HUES6 (cell line): Measurements from ENCODE around the gene RGS12.

Experiments used
- H3K27ac ChIP-seq: 2 replicates; pipeline ENCODE4 v1.7.0; 2013; ENCODE audit warnings: low read depth, mild to moderate bottlenecking, low read length, inconsistent platforms
- H3K27me3 ChIP-seq: 2 replicates; pipeline ENCODE4 v1.6.1; 2013; ENCODE audit warnings: low read length; ENCODE audit not compliant: control insufficient read depth, insufficient read depth
- H3K36me3 ChIP-seq: 2 replicates; pipeline ENCODE4 v1.6.1; 2013; ENCODE audit warnings: low read length; ENCODE audit not compliant: control insufficient read depth, insufficient read depth
- H3K4me1 ChIP-seq: 2 replicates; pipeline ENCODE4 v1.6.1; 2013; ENCODE audit warnings: low read length; ENCODE audit not compliant: control insufficient read depth, insufficient read depth
- H3K4me3 ChIP-seq: 2 replicates; pipeline ENCODE4 v1.5.1; 2013; ENCODE audit warnings: low read depth, low read length
- H3K9ac ChIP-seq: one replicate; pipeline ENCODE4 v1.6.1; 2013; ENCODE audit warnings: mild to moderate bottlenecking, low read length
- H3K9me3 ChIP-seq: 2 replicates; pipeline ENCODE4 v1.6.1; 2013; ENCODE audit warnings: low read depth, low read length; ENCODE audit not compliant: control insufficient read depth, insufficient read depth

The RGS12 gene

DNA sequence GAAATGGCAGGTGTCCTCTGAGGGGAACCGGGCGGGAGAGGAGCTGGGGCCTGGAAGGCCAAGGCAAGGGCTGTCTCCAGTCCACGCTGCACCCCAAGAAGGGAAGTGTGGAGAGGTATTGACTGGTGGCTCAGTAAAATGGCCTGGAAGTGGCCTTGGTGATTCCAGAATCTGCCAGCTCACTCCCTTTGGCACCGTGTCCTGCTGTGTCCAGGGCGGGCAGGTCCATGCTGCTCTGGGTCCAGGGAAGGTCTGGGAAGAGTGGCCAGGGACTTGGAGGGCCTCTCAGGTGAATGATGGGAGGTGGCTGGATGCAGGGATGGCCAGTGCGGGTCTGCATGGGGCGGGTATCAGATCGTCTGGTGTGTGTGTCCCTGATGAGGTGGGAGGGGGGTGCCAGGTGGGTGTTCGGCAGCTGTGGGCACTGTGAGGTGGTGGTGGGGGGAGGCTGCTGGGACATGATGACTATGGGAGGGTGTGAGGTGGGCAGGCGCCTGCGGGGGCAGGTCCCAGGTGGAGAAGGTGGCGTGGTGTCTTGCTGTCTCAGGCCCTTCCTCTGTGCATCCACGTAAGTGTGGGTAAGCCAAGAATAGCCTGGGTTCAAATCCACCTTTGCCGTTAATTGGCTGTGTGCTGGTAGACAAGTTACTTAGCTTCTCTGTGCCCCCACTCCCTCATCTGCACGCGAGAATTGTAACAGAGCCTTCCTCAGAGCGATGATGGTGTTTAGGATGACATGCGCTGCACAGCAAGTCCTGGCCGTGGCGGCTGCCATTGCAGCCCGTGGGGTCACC is 17.7 kb downstream of the RGS12 start:
- Histone ChIP-seq H3K9ac (no peak overlapping the region), H3K4me3 (no peak overlapping the region), H3K9me3 (no peaks in the 10 kb centered on the region), H3K4me1 (peaks cover 6% of the 10 kb centered on the region), H3K27me3 (0 out of 2 replicates have a peak, but pooled peaks cover 2% of the 10 kb centered on the region), H3K27ac (no peak overlapping the region), H3K36me3 (no peaks in the 10 kb centered on the region)

DNA sequence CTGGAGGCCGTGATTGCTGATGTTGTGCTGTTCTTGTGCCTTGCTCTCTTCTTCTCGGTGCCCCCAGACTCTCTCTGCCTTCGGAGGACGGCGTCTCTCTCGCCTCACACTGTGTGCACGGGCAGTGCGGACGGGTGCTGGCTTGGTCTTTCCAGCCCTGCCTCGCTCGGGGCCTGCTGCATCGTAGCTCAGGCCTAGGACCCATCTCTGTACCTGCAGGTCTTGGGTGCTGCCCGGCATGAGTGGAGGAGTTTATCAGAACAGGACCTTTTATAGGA is 18.2 kb downstream of the RGS12 start:
- Histone ChIP-seq H3K27me3 (0 out of 2 replicates have a peak, but pooled peaks cover 2% of the 10 kb centered on the region), H3K9me3 (no peaks in the 10 kb centered on the region), H3K9ac (no peak overlapping the region), H3K4me1 (peaks cover 2% of the 10 kb centered on the region), H3K27ac (no peak overlapping the region), H3K36me3 (no peaks in the 10 kb centered on the region), H3K4me3 (no peak overlapping the region)

DNA sequence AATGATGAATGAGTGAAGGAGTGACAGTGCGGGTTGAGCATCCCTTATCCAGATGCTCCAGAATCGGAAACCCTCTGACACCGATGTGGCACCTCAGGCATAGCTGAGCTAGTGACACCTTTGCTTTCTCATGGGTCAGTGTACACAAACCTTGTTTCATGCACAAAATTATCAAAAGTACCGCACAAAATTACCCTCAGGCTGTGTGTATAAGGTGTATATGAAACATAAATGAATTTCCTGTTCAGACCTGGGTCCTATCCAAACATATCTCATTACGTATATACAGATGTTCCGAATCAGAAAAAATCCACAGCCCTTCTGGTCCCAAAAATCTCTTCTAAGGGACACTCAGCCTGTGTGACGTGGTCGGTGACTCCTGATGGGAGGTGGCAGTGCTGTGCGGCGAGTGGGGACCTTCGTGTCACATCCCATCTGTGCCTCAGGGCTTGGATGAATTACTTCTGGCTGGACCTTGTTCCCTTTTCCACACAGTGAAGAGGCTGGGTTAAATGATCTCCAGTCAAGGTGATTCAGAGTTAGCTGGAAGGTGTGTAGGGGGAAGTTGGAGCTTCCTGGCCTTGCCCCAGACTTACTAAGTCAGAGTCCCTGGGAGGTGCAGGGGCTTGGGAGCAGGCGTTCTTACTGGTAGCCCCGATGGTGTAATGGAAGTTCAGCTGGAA is 18.8 kb downstream of the RGS12 start:
- no peaks in the 10 kb centered on the region for H3K9me3 ChIP-seq

DNA sequence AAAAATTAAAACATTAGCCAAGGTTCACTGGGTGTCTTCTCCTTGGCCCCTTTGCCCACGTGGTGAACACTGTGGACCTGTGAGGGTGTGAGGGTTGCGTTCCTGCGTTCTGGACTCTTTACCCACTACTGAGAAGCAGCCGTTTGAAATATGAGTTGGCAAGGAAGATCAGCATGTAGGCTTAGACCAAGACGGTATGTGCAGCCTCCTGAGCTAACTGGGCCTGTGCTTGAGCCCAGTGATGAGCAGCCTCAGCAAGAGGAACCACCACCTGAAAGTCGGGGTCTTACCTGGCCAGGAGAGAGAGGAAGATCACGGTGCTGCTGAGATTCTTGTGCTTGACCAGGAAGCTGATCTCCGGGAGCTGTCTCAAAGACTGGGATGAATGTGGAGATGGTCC is 19.5 kb downstream of the RGS12 start:
- H3K27ac ChIP-seq, result no peak overlapping the region
- H3K4me1 ChIP-seq, result no peaks in the 10 kb centered on the region
- peaks cover 3% of the 10 kb centered on the region; the same call in 1 of the 2 replicates for H3K36me3 ChIP-seq
- H3K27me3 ChIP-seq, result 0 out of 2 replicates have a peak, but pooled peaks cover 2% of the 10 kb centered on the region
- no peak overlapping the region for H3K9ac ChIP-seq
- H3K9me3 ChIP-seq, result no peaks in the 10 kb centered on the region
- no peak overlapping the region for H3K4me3 ChIP-seq

More for the DNA sequence above, 18.8 kb downstream of the RGS12 start:
- no peak overlapping the region for H3K4me3 ChIP-seq
- no peak overlapping the region for H3K27ac ChIP-seq
- H3K9ac ChIP-seq, result no peak overlapping the region
- H3K27me3 ChIP-seq, result 0 out of 2 replicates have a peak, but pooled peaks cover 2% of the 10 kb centered on the region
- no peaks in the 10 kb centered on the region for H3K4me1 ChIP-seq
- no peaks in the 10 kb centered on the region for H3K36me3 ChIP-seq

DNA sequence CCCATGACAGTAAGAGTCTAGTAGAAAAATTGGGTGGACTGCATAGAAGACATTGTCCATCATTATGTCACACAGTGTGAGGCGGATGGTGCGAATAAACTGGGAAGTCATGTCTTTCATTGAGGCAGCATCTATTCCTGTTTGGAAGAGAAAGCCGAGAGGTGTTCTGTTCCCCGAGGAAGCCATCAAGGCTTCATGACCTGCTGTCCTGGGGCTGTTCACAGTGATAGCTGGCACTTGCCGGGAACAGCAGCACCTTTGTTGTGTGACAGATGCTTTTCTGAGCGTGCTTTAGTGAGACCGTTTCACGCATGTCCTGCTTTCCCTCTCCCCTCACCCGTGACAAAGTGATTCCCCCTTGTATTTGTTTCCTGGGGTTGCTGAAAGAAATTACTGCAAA is 20.3 kb downstream of the RGS12 start:
- H3K4me1 ChIP-seq, result peaks cover 6% of the 10 kb centered on the region; the same call in 1 of the 2 replicates
- H3K9ac ChIP-seq, result no peak overlapping the region
- no peak overlapping the region for H3K4me3 ChIP-seq
- H3K27me3 ChIP-seq, result 0 out of 2 replicates have a peak, but pooled peaks cover 2% of the 10 kb centered on the region
- H3K36me3 ChIP-seq, result peaks cover 8% of the 10 kb centered on the region; the same call in 1 of the 2 replicates
- no peak overlapping the region for H3K27ac ChIP-seq
- no peaks in the 10 kb centered on the region for H3K9me3 ChIP-seq

DNA sequence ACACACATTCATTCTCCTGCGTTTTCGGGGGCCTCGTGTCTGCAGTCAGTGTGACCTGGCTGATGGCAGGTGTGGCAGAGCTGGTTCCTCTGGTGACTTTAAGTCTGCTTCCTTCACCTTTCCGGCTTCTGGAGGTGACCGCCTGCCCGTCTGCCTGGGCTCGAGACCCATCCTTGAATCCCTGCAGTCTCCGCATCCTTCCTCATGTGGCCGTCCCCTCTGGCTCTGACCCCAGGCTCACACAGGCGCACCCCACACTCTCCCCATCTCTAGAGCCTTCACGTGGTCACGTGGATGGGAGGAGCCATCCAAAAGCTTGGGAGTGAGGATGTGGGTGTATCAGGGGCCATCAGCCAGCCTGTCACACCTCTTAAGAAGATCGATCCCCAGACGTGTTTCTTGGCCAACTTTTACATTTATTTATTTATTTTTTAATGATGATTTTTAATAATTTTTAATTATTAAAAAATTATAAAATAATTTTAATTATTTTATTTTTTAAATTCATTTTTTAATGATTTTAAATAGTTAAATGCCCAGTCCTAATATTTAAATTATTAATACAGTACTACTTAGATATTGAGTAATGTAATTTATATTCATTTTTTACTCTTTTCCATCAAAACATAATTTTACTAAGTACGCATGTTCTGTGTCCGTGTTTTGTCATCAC is 20.9 kb downstream of the RGS12 start:
- Histone ChIP-seq H3K4me3 (no peak overlapping the region), H3K27ac (no peak overlapping the region), H3K9me3 (no peaks in the 10 kb centered on the region), H3K4me1 (peaks cover 6% of the 10 kb centered on the region; the same call in 1 of the 2 replicates), H3K36me3 (peaks cover 8% of the 10 kb centered on the region; the same call in 1 of the 2 replicates), H3K27me3 (0 out of 2 replicates have a peak, but pooled peaks cover 1% of the 10 kb centered on the region), H3K9ac (no peak overlapping the region)

DNA sequence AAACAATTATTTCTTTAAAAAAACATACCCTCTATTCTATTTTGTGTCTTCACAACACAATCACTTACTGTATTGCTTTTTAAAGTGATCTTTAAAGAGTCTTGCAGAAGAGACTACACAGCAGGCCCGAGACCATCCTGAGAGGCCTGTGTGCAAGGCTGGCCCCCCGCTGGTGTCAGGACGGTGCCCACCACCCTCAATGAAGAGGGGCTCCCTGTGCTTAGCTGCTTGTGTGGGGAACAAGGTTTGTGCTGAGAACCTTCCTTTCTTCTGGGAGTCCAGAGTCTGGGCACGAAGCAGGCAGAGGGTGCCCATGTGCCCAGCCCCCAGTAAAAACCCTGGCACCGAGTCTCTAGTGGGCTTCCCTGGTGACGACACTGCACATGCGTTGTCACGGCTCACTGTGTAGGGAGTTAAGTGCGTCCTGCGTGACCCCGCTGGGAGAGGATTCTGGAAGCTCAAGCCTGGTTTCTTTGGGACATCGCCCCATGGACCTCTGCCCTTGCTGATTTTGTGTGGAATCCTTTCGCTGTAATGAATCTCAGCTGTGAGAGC is 22.0 kb downstream of the RGS12 start:
- peaks cover 8% of the 10 kb centered on the region; the same call in 1 of the 2 replicates for H3K36me3 ChIP-seq
- no peaks in the 10 kb centered on the region for H3K27me3 ChIP-seq
- no peak overlapping the region for H3K9ac ChIP-seq
- H3K27ac ChIP-seq, result no peak overlapping the region
- H3K4me3 ChIP-seq, result no peak overlapping the region
- peaks cover 8% of the 10 kb centered on the region; the same call in 1 of the 2 replicates for H3K4me1 ChIP-seq
- no peaks in the 10 kb centered on the region for H3K9me3 ChIP-seq

DNA sequence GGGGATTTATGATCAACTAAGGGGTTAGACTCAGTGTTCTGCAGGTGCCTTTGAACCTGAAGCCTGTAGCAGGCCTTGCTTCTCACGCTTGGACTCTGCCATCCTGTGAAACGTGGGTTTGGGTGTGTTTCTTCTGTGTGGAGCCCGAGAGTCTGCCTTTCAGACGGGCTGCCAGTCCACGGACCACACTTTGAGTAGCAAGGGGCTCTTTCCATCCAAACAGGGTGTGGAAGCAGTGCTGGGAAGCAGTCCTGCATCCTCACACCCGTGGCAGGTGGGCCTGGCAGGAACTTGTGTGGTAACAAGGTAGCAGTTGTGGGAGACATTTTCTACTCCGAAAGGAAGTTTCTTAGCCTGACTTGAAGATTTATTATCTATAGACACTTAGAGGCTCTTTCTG is 22.7 kb downstream of the RGS12 start:
- Histone ChIP-seq H3K36me3 (peaks cover 8% of the 10 kb centered on the region; the same call in 1 of the 2 replicates), H3K27ac (no peak overlapping the region), H3K4me1 (peaks cover 8% of the 10 kb centered on the region; the same call in 1 of the 2 replicates), H3K9ac (no peak overlapping the region), H3K4me3 (no peak overlapping the region), H3K27me3 (no peaks in the 10 kb centered on the region), H3K9me3 (no peaks in the 10 kb centered on the region)

DNA sequence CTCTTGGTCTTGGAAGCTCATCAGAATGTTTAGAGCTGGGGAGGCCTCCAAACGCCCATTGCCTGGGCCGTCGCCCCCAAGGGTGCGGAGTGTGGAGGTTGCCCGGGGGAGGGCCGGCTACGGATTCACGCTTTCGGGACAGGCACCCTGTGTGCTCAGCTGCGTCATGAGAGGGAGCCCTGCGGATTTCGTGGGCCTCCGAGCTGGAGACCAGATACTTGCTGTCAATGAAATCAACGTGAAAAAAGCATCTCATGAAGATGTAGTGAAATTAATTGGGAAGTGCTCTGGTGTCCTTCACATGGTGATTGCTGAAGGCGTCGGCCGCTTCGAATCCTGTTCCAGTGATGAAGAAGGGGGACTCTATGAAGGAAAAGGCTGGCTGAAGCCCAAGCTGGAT is 23.3 kb downstream of the RGS12 start:
- H3K27me3 ChIP-seq, result no peaks in the 10 kb centered on the region
- H3K9ac ChIP-seq, result no peak overlapping the region
- no peak overlapping the region for H3K27ac ChIP-seq
- peaks cover 8% of the 10 kb centered on the region; the same call in 1 of the 2 replicates for H3K36me3 ChIP-seq
- no peaks in the 10 kb centered on the region for H3K9me3 ChIP-seq
- H3K4me3 ChIP-seq, result no peak overlapping the region
- peaks cover 8% of the 10 kb centered on the region; the same call in 1 of the 2 replicates for H3K4me1 ChIP-seq

DNA sequence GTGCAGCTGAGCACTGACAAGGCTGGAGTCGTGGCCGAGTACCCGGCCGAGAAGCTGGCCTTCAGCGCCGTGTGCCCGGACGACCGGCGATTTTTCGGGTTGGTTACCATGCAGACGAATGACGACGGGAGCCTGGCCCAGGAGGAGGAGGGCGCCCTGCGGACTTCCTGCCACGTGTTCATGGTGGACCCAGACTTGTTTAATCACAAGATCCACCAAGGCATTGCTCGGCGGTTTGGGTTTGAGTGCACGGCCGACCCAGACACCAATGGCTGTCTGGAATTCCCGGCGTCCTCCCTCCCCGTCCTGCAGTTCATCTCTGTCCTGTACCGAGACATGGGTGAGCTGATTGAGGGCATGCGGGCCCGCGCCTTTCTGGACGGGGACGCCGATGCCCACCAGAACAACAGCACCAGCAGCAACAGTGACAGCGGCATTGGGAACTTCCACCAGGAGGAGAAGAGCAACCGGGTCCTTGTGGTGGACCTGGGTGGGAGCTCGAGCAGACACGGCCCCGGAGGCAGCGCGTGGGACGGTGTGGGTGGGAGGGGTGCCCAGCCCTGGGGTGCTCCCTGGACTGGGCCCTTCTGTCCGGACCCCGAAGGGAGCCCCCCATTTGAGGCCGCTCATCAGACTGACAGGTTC is 24.3 kb downstream of the RGS12 start:
- no peak overlapping the region for H3K9ac ChIP-seq
- H3K27me3 ChIP-seq, result no peaks in the 10 kb centered on the region
- peaks cover 11% of the 10 kb centered on the region for H3K4me1 ChIP-seq
- H3K4me3 ChIP-seq, result no peak overlapping the region
- peaks cover 8% of the 10 kb centered on the region; the same call in 1 of the 2 replicates for H3K36me3 ChIP-seq
- H3K27ac ChIP-seq, result no peak overlapping the region
- H3K9me3 ChIP-seq, result no peaks in the 10 kb centered on the region
